ENCODE measurements around the gene AURKAIP1.
"Not testable (repeated sequence)": the region's sequence is repeated elsewhere in the genome, so short reads cannot be mapped to it uniquely, and the experiment has no call there.

The AURKAIP1 gene

GRCh38 chr1:1406101-1406820, 31.3 kb upstream of the AURKAIP1 start:
- no peak for DNase-seq

- no peak for DNase-seq
Measured at GRCh38 chr1:1403653-1404052, 28.6 kb upstream of the AURKAIP1 start.

GRCh38 chr1:1402901-1403392, 27.9 kb upstream of the AURKAIP1 start:
- not testable (repeated sequence) for DNase-seq

- DNase-seq: no peak
Measured at GRCh38 chr1:1402072-1402900, 27.3 kb upstream of the AURKAIP1 start.

- no peak for DNase-seq
Measured at GRCh38 chr1:1401457-1402010, 26.5 kb upstream of the AURKAIP1 start.

- no peak for DNase-seq
Measured at GRCh38 chr1:1400576-1401456, 25.8 kb upstream of the AURKAIP1 start.

GRCh38 chr1:1399872-1400575, 25.0 kb upstream of the AURKAIP1 start:
- no peak for DNase-seq

- peak; percentile 99 for DNase-seq
Measured at GRCh38 chr1:1399187-1399871, 24.3 kb upstream of the AURKAIP1 start, which contains the start of gene CCNL2. CCNL2 (minus strand) TSS chr1:1399335; CDS start chr1:1399306, 29 bp downstream.

GRCh38 chr1:1398677-1399186, 23.7 kb upstream of the AURKAIP1 start:
- DNase-seq: no peak

- DNase-seq: no peak
Measured at GRCh38 chr1:1397839-1398523, 23.0 kb upstream of the AURKAIP1 start.

GRCh38 chr1:1395166-1395565, 20.2 kb upstream of the AURKAIP1 start:
- DNase-seq: no peak

- no peak for DNase-seq
Measured at GRCh38 chr1:1394116-1394515, 19.1 kb upstream of the AURKAIP1 start.

GRCh38 chr1:1393428-1393827, 18.4 kb upstream of the AURKAIP1 start:
- DNase-seq: no peak

- no peak for DNase-seq
Measured at GRCh38 chr1:1393014-1393413, 18.0 kb upstream of the AURKAIP1 start.

GRCh38 chr1:1391225-1391624, 16.2 kb upstream of the AURKAIP1 start:
- DNase-seq: no peak

GRCh38 chr1:1390675-1391074, 15.7 kb upstream of the AURKAIP1 start:
- DNase-seq: no peak

- no peak for DNase-seq
Measured at GRCh38 chr1:1388078-1388472, 13.1 kb upstream of the AURKAIP1 start.

- DNase-seq: no peak
Measured at GRCh38 chr1:1387098-1388077, 12.4 kb upstream of the AURKAIP1 start.

- DNase-seq: no peak
Measured at GRCh38 chr1:1385931-1386330, 10.9 kb upstream of the AURKAIP1 start.

Data from effector CD4-positive, alpha-beta T cell (primary cell).